ENCODE data around the gene DUOX1.

- no peak for TF ChIP-seq POLR2A (IDR thresholded peaks at IDR 0.05; ENCODE audit: low read depth, low read length)
- no peak for TF ChIP-seq POLR2AphosphoS5 (IDR thresholded peaks at IDR 0.05; ENCODE audit: low read depth, low read length)
- TF ChIP-seq SPI1 (IDR thresholded peaks at IDR 0.05; ENCODE audit: low read depth, low read length) = no peak
- no peak for TF ChIP-seq TAF1 (IDR thresholded peaks at IDR 0.05; ENCODE audit: low read depth, low read length)
These were observed 13.3 kb downstream of the DUOX1 start for GRCh38 chr15:45143056-45143455.

Data from GM12891 (cell line).